ENCODE measurements around the gene ATMIN.
A peak's percentile ranks its signal among the peaks of the same experiment; 100 is the strongest.

Gene ATMIN

DNA sequence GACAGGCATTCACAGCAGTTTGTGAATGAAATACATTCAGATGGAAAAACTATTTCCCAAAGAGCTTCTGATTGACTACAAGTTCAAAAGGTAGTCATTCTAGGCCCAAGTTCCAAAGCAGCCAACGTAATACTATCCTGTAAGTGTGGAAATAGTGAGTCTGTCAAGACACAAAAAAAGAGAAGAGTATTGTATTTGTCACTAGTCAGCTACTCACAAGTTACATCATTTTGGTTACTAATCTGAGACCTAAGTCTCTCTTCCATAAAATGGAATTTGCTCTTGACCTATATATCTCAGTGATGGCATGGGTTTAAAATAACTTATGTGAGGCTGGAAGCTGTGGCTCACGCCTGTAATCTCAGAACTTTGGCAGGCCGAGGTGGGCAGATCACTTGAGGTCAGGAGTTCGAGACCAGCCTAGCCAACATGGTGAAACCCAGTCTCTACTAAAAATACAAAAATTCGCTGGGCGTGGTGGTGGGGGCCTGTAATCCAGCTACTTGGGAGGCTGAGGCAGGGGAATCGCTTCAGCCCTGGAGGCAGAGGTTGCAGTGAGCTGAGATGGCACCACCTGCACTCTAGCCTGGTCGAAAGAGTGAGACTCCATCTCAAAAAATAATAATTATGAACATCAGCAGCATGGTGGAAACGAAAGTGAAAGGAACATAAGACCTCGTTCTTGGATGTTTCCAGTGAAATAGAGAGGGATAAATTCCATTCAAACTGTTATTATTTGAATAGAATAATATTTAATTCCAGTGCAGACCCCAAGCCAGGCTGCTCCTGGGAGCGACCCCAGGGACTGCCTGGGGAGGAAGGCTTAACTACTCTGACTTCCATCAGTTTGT lies 31.8 kb upstream of the ATMIN start:
- H3K27ac ChIP-seq, result peak overlapping the region in 15 of 21 experiments; percentile 6 to 76 (median 41)
- H3K4me3 ChIP-seq, result peak overlapping the region in 3 of 7 experiments; percentile 2 to 34 (median 15)

DNA sequence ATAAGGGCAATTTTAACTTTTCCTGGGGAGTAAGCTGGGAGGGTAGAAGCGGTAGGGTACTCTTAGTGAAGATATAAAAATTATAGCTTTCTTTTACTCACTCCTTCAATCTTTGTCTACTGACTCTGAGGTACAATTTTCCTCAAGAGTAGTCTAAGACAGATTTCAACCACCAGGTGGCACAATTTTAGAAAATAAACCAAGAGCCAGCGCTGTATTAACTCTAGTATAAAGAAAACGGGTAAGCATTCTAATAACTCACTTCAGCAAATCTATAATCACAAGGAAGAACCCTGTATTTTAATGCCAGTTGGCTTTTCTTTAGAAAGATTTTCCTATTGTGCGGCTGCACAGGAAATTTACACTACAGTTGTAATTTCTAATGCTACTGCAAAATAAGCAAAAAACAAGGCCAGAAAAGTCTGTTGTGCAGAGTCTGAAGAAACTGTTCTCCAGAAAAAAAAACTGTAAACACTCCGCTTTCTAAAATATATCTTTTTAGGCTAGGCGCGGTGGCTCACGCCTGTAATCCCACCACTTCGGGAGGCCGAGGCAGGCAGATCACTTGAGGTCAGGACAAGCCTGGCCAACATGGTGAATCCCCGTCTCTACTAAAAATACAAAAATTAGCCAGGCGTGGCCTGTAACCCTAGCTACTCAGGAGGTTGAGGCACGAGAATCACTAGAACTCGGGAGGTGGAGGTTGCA lies 30.8 kb upstream of the ATMIN start:
- peak overlapping the region in 15 of 21 experiments; percentile 6 to 76 (median 41) for H3K27ac ChIP-seq

DNA sequence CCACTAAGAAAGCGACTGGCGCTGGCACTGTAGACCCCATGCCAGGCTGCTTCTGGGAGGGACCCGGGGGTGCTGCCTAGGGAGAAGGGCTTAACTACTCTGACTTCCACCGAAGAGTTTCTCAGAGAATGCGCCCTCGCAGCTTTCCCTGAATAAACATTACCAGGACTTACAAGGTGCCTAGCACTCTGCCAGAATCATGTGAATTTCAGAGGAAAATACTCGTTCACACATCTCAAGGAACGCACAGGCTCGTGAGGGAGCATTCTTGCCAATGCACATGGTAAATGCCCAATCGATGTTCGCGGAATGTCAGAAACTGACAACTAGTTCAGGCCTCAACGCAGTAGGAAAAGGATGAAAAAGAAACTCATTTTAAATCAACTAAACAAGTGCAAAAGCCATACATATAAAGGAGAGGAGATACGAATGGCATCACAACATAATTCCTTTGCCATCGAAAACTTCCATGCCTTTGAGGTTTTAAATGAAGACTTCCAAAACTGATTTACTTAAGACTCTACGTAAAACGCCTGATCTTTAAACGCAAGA lies 30.0 kb upstream of the ATMIN start:
- H3K27ac ChIP-seq, result peak overlapping the region in 18 of 21 experiments; percentile 95 to 100 (median 99)
- peak overlapping the region; percentile 92 to 99 (median 97) for H3K4me3 ChIP-seq

More for the DNA sequence above, 30.8 kb upstream of the ATMIN start:
- peak overlapping the region in 3 of 7 experiments; percentile 2 to 92 (median 15) for H3K4me3 ChIP-seq

DNA sequence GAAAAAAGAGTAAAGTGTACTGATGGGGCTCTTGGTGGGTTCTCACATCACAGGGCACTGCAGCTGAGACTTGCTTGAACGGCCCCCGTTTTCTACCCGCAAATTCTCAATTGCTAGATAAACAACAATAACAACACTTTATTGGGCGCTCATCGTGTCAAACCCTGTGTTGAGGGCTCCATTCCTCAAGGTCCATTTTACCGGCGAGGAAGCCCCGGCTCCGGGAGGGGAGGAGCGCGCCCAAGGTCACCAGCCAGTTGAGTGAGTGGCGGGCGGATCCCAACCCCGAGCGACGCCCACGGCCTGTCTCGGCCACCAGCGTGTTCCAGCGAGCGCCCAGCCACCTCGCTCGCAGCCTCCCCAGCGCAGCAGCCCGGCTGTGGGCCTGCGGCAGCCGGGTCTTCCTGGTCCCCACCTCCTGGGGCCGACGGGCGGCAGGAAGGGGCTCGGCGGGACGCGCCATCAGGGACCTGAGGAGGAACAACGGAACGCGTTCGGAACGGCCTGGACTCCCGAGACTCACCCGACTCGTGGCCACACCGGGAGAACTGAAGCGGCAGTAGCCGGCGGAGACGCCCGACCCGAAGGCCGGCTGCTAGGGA lies 29.3 kb upstream of the ATMIN start:
- peak overlapping the region; percentile 27 to 100 (median 99) for H3K27ac ChIP-seq
- H3K4me3 ChIP-seq, result peak overlapping the region; percentile 92 to 99 (median 97)

DNA sequence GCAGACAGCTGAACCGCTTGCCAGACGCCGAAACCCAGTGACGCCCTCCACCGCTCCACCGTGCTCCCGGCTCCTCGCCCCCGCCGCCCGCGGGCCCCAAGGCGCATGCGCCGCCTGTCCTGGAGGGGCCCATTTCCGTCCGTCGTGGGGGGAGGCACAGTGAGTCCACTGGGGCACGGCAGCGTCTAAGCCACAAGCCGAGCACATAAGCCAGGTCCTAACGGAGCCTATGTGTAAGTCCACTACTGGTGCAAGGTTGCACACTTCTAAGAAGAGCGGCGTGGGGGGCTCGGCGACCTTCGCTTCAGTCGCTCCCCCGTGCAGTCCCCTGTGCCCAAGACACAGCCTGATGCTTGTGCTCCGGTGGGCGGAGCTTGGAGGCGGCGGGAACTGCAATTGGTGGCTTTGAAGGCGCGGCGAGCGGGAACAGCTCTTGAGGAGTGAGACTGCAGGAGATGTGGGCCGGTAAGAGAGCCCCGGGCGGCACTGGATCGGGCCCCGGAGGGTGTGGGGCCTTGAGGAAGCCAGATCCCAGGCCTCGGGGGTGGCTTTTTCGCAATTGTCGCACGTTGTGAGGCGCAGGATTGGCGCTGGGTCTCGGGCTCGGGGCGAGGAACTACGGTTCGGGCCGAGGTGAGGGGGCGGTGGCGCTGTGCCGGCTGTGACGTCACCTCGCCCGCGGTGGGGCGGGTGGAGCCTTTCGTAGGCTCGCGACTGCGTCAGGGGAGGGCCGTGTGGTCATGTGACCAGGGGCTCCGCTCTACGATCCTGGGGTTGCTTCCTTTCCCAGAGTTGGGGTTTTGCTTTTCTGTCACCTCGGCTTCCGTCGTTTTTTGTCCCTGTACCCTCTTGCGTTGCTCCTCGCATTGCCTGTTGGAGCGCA lies 28.6 kb upstream of the ATMIN start, which contains the start of the genes CENPN and CMC2:
Gene CENPN, plus strand, starts transcription at position 402 of the 883 bp plus-strand sequence. CDS start 4,726 bp downstream, outside the sequence.
Gene CMC2, minus strand, starts transcription at position 73 of the 883 bp plus-strand sequence. CDS start 9,491 bp downstream, outside the sequence.
- H3K4me3 ChIP-seq, result peak within 1 kb of the TSS; percentile 92 to 99 (median 97)
- peak within 1 kb of the TSS; percentile 73 to 100 (median 99) for H3K27ac ChIP-seq

DNA sequence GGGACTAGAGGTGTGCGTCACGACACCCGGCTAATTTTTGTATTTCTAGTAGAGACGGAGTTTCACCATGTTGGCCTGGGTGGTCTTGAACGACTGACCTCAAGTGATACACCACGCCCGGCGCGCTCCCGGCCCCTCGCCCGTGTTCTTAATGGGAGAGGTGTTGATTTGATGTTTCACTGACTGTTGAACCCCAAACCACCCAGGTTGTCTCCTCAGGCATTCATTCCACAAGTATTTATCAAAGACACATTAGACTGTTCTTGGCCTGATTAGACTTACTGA lies 27.2 kb upstream of the ATMIN start:
- Histone ChIP-seq H3K4me3 (peak overlapping the region in 6 of 7 experiments; percentile 92 to 99 (median 98)), H3K27ac (peak overlapping the region in 11 of 21 experiments; percentile 95 to 100 (median 99))

DNA sequence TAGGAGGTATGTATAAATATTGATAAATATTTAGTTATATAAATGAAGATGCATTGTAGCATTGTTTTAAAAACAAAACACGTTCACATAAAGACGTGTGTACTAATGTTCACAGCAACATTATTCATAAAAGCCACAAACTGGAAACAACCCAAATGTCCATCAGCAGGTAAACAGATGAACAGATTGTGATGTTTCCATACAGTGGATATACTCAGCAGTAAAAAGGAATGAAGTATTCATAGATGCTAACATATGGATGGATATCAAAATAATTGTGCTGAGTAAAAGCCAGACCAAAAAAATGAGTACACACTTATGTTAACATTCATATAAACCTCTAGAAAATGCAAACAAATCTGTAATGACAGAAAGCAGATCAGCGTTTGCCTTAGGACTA lies 22.7 kb upstream of the ATMIN start:
- Histone ChIP-seq H3K27ac (no peak overlapping the region), H3K4me3 (no peak overlapping the region)

DNA sequence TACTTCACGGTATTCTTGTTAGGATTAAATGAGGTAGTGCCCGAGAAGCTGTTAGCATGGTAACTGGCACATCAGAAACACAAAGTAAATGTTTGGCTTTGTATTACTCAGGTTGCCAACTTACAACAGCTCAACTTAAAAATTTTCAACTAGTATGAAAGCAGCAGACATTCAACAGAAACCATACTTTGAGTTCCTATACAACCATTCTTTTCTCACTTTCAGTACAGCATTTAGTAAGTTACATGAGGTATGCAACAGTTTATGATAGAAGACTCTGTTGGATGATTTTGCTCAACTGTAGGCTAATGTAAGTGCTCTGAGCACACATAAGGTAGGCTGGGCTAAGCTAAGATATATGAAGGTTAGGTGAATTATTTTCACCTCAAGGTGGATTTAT lies 21.0 kb upstream of the ATMIN start:
- no peak overlapping the region for H3K27ac ChIP-seq
- no peak overlapping the region for H3K4me3 ChIP-seq

DNA sequence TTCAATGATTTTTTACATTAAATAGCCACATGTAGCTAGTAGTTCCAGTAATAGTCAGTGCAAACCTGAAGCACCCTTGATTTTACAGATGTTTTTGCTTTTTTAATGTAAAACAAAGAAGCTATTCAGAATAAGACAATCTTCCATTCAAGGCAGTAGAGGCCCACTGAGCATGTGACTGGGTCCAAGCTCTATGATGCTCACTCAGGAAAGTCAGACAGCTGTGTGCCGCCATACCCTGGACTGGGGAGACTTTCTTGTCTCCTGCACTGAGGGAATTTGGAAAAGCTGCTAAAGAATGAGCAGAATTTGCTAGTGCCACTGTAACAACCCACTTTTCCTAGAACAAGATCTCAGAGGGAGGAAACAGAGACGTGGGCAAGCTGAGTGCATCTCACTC lies 17.1 kb upstream of the ATMIN start:
- Histone ChIP-seq H3K4me3 (no peak overlapping the region), H3K27ac (peak overlapping the region in 1 of 21 experiments; percentile 57)

DNA sequence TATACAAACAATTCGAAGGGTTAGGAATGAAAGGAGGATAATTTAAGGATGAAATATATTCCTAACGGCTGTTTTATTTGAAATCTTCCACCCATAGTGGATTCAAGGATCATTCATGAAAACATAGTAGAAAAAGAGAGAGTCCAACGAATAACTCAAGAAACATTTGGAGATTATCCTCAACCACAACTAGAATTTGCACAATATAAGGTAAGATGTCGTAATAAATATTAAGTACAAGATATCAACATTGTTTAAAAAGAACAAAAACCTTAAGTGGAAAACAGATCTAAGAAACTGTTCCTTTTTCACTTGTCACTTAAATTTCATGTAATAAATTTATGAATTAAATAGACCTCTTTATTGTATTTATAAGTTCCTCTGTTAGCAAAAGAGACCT lies 9.2 kb upstream of the ATMIN start:
- H3K27ac ChIP-seq, result no peak overlapping the region
- H3K4me3 ChIP-seq, result no peak overlapping the region

DNA sequence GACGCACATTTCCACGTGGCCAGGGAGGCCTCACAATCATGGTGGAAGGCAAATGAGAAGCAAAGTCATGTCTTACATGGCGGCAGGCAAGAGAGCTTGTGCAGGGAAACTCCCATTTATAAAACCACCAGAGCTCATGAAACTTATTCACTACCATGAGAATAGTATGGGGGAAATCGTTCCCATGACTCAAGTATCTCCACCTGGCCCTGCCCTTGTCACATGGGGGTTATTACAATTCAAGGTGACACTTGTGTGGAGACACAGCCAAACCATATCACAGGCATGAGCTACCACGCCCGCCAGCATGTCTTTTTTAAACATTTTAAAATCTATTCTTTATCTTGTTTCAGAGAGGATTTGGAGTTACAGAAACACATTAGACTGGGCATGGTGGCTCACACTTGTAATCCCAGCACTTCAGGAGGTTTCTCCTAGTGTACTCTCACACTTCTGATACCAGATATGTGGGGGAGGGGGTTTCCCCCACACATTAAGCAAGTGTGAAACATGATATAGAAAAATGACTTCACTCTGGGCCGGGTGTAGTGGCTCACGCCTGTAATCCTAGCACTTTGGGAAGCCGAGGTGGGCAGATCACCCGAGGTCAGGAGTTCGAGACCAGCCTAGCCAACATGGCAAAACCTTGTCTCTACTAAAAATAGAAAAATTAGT lies 5.6 kb upstream of the ATMIN start:
- no peak overlapping the region for H3K4me3 ChIP-seq

DNA sequence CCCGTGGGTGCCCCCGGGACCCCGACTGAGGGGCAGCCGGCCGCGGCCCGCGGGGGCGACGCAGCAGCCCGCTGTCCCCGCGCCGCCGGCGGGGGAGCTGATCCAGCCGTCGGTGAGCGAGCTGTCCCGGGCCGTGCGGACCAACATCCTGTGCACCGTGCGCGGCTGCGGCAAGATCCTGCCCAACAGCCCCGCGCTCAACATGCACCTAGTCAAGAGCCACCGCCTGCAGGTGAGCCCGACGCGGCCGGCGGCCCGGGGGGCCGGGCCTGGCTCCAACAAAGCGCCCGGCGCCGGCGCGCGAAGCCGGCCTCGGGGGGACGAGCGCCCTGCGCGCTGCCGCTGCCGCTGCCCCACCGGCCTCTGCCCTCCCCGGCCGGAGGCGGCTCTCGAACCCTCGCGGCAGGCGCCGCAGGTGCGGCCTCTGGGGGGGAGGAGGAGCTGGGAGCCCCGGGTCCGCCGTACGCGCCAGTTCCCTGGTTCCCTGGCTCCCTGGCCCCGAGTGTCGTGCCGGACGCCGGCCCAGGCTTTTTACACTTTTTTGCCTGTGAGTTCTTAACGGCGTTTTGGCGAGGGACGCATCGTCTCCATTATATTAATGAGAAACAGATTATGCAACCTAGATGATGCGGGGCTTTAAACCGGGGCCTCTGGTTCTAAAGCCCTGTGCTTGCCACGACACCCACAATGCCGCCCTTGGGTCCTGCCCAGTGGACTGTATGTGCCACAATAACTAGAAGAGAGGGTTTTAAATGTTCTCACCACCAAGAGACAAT lies 521 bp downstream of the ATMIN start:
- Histone ChIP-seq H3K27ac (peak overlapping the region; percentile 20 to 89 (median 76)), H3K4me3 (peak overlapping the region; percentile 54 to 92 (median 78))

More for the DNA sequence above, 5.6 kb upstream of the ATMIN start:
- H3K27ac ChIP-seq, result no peak overlapping the region

DNA sequence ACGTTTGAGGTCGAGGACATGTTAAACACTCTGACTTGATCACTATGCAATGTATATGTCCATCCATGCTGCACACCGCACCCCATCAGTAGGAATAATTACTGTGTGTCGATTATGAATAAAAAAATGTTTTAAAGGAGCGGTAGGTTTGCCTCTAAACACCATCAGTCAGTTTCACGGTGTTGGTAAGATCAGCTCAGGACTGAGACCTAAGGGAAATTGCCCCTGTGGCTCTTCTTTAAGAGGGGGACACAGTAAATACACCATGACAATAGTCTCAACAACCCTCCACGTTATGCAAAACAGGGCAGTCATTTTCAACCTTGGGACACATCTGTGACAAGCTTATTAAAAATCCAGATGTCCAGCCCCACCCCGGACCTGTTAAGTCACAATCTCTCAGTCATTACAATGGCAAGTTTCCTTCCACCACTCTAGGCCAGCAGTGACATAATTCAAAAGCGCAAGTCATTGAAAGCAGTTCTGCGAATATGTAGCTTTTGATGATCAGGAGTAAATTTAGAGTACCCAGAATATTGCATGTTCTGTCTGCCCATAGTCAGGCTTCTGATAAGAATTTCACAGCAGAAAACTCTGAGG lies 1.2 kb downstream of the ATMIN start:
- peak overlapping the region in 15 of 21 experiments; percentile 29 to 89 (median 82) for H3K27ac ChIP-seq

DNA sequence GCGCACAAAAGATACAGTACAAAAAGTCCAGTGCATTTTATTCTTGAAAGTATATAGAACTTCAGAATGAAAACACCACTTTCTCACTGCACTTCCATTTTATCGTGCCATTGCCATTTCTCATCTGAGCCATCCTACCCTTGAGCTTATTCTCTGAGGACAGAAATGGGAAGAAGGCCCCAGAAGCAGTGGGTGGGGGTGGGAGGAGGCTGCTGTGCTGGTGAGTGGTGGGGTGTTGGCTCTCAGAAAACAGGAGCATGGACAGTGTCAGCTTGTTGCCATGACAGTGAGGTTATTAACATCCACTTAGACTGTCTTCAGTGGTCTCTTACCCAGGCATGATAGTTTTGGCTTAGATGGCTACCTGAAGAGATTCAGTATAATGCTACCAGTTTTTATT lies 4.5 kb downstream of the ATMIN start:
- Histone ChIP-seq H3K27ac (no peak overlapping the region), H3K4me3 (no peak overlapping the region)

More for the DNA sequence above, 1.2 kb downstream of the ATMIN start:
- peak overlapping the region; percentile 54 to 92 (median 78) for H3K4me3 ChIP-seq

DNA sequence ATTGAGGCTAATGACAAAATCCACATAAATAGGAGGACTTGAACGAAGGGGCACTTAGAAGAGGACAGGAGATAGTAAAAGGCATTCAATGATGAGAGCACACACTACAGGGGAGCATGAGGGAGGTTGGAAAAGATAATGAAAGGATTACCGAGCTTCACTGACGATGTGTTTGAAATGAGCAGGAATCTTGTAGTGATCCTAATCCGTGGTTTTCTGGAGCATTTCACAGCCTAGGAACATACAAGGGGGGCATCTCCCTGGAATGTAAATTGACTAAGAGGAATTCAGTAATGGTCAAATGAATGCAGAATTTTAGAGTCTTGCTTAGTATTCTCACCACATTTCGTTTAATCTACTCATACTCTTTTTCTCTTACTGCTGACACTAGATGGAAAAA lies 5.2 kb downstream of the ATMIN start:
- H3K4me3 ChIP-seq, result no peak overlapping the region
- no peak overlapping the region for H3K27ac ChIP-seq

DNA sequence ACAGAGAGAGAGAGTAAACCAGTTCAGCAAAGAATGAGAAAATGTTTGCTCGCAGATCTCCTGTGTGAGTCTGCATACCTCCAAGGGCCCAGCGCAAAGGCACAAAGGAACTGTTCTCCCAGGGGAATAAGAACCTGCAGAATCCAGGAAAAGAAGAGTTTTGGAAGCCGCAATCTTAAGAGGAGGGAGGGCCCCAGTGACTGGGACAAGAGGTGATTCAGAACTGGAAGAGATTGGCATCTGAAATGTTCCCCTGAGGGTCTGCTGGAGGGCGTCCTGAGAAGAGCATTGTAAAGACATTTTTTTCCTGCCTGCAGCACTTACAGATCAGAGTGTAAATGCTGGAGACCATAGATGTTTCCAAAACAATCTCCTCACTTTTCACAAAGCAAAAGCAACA lies 6.1 kb downstream of the ATMIN start:
- H3K4me3 ChIP-seq, result no peak overlapping the region
- H3K27ac ChIP-seq, result no peak overlapping the region

DNA sequence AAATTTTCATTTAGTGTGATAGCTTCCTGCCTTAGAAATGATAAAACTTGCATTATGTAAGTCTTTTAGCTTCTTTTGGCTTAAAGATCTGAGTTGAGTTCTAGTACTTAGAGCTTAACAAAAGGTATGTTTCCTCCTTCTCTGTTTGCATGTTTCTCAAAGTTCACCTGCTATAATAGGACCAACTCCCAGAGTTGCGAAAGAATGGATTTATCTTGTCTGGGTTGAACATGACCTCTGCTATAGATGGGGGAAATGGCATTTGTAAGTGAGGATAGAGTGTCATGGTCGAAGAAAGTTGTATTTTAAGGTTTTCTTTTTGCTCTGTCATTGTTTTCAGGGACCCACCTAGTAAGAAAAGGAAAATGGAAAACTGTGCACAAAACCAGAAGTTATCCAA lies 7.2 kb downstream of the ATMIN start:
- H3K4me3 ChIP-seq, result no peak overlapping the region
- no peak overlapping the region for H3K27ac ChIP-seq

All from skin epidermis (tissue), 12 donors.